ENCODE results near the gene OSBPL2.

Gene OSBPL2

DNA sequence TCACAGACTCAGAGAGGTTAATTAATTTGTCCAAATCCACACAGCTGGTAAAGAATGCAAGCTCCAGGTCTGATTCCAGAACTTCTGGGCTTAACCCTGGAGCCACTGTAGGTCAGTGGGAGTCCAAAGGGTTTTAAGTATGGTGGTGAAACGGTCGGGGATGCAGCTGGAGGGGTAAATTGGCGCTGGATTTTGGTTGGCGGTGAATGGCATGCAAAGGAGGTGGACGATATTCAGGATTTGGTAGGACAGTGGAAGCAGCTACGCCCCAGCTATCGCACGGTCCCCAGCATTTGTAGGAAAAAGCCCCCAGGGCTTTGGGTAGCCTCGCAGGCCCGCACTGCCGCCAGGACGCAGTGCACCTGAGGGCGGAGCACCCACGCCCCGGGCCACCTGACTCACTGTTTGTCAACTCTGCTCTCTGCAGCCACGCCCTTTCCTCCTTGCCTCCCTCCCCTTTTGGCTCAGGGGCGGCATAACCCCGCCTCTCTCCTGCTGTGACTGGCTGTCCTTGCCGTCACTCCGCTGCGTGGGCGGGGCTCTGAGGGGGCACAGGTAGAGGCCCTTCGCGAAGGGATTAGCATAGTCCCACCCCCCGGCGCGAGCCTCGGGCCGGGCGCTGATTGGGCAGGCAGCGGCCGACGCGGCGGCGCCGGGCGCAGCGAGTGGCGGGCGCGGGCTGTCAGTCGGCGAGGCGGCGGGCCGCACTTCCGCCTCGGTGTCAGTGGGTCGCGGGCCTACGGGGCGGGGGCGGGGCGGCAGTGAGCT, at the start of gene OSBPL2:
Gene OSBPL2 (plus strand): TSS at position 721 of the 768 bp plus-strand sequence. CDS start 17,664 bp downstream, outside the sequence.
- DNase-seq (ENCODE audit: low spot score) = peak; percentile 100

DNA sequence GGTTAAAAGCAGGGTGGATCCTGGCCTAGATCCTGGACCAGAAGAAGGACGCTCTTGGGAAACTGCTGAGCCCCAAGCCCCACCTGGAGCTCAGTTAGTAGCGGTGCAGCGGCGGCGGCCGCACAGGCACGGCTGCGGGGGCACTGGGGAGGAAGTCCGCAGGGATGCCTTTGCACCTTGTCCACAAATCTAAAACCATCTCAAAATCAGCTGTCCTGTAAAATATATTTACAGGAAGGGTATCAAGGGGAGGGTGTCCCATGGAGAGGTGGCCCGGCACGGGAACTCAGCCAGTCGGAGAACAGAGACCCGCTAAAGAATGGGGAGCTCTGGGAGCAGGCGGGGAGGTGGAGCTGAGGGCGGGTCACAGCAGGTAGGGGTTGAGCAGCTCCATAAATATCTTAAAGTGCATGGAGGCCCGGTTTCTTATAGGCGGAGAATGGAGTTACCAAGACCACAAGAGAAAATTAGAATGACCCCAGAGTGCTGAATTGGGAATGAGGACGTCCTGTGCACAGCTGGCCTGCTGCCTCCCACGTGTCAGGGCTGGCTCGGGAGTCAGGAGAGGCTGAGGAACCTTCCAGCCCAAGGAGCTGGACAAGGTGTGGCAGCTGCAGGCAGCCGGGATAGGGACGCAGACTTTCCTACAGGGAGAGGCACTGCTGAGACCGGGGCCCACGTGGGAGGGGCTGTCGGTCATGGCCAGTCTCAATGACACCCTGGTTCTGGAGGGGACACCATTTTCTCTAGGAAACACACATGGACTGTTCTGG, 47.5 kb upstream of the OSBPL2 start:
- DNase-seq (ENCODE audit: low spot score) = no peak

DNA sequence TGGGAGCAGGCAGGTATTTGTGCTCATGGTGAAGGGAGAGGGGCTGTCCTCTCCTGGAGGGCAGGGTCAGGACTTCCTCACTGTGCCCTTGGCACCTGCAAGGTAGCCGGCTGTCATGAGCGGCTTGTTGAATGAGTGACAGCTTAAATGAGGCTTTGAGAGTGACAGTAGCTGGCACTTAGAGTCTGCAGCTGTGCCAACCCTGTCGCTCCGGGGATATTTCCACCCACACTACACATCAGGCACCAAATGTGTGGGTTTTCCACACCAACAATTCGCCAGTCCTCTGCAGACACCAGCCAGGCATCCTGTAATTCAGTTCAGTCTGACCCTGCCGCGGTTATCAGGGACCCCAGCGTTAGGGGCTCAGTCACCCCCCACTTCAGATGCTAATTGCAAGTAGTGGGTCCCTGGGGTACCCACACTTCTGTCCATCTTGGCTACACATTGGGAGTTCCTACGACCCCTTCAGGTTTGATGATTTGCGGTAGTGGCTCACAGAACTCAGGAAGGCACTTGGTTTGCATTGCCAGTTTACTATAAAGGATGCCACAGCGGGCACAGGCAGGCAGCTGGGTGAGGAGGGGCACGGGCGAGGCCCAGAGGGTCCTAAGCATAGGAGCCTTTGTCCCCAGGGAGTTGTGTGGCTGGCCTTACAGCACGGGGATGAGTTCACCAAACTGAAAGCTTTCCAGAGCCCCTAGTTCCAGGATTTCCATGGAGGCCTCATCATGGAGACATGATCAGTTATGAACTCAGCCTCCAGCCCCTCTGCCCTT, 46.4 kb upstream of the OSBPL2 start:
- DNase-seq (ENCODE audit: low spot score) = peak; percentile 25

DNA sequence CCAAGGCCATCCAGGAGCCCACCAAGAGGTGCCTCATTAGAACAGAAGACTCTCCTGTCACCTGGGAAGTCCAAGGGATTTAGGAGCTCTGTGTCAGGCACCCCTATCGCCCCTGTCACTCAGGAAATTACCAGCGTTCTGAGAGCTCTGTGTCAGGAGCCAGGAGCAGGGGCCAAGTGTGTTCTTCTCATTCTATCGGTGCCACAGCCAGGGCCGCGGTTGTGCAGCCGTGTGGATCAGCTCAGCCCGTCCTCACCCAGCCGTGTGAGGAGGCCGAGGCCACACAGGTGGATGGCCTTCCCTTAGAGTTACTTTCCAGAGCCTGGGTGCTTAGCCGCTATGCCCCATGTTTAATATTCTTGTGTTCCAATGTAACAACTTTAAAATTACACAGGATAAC, 45.7 kb upstream of the OSBPL2 start:
- DNase-seq (ENCODE audit: low spot score) = no peak

DNA sequence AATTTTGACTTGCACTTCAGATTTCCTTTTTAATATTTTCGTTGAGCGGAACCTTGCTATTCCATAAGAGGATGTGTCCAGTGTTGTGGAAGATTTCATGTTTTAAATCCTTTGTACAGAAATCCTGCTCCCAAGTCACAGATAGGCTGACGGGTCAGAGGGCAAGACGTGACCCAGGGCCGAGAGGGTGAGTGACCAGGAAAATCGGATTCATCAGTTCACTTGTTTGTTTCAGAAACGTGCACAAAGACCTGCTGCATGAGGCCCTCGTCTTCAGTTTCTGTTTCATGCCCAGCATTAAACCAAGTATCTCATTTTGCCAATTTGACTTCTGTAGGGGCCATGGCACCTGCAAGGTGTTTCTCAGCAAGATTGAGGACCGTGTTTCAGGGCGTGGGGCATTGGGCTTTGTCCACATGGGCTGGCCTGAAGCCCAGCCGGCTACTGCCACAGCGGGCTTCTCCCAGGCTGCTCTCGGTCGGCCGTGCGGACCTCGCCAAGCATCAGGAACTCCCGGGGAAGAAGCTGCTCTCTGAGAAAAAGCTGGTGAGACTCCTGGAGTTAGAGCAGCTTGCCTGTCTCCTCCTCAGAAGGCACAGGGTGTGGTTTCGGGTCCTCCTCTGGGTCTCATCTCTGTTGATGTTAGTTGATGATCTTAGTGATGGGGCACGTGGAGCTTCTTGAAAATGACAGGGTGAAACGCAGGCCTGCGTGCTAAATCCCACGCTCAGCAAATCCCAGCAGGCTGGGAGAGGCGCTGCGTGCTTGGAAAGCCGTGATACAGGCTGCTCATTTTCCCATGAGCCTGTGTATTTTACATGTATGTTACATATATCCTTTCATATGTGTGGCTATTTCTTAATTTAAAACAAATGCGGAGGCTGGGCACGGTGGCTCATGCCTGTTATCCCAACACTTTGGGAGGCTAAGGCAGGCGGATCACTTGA, 45.0 kb upstream of the OSBPL2 start:
- DNase-seq (ENCODE audit: low spot score) = no peak

DNA sequence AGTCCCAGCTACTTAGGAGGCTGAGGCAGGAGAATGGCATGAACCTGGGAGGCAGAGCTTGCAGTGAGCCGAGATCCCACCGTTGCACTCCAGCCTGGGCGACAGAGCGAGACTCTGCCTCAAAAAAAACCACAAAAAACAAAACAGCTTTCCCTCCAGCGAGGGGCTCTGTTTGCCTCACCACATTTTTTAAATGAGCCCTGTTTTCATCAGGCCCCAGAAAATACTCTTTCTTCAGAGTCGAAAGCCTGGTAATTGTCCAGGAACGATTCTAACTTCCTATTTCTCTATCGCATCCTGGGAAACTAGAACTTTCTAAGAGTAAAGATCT, 43.3 kb upstream of the OSBPL2 start:
- DNase-seq (ENCODE audit: low spot score) = no peak

DNA sequence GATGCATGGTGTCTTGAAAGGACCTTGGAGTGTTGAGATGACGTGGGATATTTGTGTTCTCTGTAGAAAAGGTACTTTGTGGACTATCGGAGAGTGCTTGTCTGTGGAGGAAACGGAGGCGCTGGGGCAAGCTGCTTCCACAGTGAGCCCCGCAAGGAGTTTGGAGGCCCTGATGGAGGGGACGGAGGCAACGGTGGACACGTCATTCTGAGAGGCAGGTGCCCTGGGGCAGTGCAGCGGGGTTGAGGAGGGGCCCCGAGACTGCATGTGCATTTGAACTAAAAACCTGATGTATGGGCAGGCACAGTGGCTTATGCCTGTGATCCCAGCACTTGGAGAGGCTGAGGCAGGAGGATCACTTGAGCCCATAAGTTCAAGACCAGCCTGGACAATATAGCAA, 42.6 kb upstream of the OSBPL2 start:
- DNase-seq (ENCODE audit: low spot score) = no peak

DNA sequence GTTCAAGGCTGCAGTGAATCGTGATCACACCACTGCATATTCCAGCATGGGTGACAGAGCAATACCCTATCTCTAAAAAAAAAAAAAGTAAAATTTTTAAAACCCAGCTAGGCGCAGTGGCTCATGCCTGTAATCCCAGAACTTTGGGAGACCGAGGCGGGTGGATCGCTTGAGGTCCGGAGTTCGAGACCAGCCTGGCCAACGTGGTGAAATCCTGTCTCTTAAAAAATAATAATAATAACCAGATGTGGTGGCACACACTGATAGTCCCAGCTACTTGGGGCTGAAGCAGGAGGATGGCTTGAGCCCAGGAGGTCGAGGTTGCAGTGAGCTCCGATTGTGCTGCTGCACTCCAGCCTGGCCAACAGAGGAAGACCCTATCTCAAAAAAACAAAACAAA, 42.0 kb upstream of the OSBPL2 start:
- no peak for DNase-seq (ENCODE audit: low spot score)

DNA sequence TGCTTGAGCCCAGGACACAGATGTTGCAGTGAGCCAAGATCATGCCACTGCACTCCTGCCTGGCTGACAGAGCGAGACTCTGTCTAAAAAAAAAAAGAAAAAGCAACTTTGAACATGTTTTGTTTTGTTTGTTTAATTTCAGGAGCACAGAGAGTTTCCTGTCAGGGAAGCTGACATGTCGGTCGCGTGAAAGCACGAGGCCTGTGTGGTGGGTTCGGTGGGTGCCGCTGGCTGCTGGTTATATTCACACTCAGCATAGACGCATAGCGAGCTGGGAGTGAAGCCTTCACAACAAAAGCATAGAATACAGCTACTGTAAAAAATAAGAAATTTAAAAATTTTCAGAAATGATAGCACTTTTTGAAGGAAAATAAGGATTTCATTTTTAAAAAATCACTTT, 41.0 kb upstream of the OSBPL2 start:
- DNase-seq (ENCODE audit: low spot score) = no peak

DNA sequence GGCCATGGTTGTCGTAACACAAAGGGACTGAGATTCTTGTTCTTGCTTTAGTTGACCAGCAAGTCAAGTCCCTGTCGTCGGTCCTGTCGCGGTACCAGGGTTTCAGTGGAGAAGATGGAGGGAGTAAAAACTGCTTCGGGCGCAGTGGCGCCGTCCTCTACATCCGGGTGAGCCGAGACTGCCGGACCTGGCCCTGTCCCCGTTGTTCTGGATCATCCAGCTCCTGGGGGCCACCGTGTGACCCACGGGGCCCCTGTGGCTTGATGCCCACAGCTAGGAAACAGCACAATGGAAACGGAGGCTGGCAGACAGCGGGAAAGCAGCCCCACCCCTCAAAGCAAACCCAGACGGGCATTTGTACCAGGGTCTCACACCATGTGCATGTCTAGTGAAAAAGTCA, 40.5 kb upstream of the OSBPL2 start:
- DNase-seq (ENCODE audit: low spot score) = no peak

DNA sequence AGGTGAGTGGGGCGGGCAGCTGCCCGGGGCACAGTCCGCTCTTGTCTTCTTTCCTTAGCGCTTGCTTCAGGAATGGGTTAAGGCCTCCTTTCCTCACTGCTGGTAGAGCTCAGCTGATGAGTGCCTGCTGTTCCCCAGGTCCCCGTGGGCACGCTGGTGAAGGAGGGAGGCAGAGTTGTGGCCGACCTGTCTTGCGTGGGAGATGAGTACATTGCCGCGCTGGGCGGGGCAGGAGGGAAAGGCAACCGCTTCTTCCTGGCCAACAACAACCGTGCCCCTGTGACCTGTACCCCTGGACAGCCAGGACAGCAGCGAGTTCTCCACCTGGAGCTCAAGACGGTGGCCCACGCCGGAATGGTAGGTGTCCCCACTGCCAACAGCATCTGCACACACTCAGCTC, 39.8 kb upstream of the OSBPL2 start:
- DNase-seq (ENCODE audit: low spot score) = no peak

DNA sequence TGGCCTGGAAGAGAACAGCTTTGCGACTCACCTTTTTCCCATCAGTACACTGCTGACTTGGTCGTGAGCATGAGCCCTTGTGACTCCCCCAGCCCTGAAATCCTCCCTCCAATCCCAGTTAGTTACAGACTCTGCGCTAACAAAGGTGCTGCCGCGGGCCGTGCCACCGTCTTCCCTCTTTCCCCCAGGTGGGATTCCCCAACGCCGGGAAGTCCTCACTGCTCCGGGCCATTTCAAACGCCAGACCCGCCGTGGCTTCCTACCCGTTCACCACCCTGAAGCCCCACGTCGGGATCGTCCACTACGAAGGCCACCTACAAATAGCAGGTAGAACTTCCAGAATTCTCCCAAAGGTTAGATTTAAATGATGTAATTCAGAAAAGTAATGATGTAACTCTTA, 39.4 kb upstream of the OSBPL2 start:
- DNase-seq (ENCODE audit: low spot score) = no peak

DNA sequence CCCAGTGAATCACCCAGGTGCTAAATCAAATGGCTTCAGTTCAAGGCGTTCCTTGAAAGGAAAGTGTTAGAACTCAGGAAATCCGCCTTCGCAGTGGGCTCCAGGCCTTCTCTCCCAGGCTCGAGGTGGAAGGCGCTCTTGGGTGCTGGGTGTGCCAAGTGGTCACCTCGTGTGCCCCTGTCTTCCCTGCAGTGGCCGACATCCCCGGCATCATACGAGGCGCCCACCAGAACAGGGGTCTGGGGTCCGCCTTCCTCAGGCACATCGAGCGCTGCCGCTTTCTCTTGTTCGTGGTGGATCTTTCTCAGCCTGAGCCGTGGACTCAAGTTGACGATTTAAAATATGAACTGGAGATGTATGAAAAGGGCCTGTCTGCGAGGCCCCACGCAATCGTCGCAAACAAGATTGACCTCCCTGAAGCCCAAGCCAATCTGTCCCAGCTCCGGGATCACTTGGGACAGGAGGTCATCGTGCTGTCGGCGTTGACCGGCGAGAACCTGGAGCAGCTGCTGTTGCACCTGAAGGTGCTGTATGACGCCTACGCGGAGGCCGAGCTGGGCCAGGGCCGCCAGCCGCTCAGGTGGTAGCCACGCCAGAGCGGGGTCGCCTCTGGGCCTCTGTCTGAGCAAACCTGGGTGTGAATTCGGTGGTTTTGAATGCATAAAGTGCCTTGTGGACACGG, 37.7 kb upstream of the OSBPL2 start:
- no peak for DNase-seq (ENCODE audit: low spot score)

DNA sequence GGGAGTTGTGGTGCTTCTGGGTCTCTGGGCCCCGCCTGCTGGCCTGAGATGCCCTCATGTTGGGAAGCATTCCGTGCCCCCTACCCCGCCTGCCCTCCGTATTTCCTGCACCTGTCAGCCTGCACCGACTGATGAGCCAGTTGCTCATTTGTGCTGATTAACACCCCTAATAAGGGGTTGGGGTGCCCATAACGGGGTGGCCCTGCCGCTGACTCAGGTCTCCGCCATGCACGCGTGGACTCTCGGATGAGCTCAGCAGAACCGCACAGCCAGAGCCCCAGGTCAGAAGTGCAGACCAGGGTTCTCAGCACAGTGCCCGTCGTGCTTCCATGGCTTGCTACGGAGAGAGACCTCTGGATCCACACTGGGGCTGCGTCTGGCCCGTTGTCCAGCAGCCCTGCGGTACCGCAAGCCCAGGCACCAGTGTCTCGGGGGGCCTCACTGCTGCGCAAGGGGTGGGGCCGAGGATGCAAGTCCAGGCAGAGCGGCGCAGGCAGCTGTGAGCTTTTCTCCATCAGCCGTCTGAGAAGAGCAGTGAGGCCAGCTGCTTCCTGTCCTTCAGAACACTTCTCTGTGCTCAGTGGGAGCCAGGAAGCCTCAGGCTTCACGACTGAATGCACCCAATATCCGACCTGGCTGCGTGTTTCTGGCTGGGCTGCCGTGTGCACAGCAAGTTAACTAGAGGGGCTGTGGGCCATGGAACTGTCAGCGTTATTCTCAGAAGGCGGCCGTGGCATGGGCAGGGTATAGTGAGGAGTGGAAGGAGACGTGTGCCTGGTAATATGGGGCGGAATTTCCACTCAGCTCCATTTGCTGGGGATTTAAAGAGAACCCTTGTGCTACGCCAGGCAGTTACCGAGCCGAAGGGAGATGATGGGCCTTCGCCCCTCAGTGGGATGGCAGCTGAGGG, 36.9 kb upstream of the OSBPL2 start:
- no peak for DNase-seq (ENCODE audit: low spot score)

DNA sequence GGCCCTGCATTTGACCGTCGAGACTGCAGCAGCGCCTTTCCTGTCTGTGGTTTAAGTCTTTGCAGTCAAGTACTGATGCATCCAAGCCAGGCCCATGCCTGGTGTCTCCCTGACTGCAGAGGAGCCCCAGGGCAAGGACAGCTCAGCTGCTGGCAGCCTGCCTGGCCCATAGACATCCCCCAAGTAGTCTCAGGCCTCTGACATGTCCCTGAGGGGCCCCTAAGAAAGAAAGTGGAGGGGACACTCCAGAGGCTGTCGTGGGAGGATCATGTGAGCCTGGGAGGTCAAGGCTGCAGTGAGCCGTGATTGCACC, 36.3 kb upstream of the OSBPL2 start:
- no peak for DNase-seq (ENCODE audit: low spot score)

DNA sequence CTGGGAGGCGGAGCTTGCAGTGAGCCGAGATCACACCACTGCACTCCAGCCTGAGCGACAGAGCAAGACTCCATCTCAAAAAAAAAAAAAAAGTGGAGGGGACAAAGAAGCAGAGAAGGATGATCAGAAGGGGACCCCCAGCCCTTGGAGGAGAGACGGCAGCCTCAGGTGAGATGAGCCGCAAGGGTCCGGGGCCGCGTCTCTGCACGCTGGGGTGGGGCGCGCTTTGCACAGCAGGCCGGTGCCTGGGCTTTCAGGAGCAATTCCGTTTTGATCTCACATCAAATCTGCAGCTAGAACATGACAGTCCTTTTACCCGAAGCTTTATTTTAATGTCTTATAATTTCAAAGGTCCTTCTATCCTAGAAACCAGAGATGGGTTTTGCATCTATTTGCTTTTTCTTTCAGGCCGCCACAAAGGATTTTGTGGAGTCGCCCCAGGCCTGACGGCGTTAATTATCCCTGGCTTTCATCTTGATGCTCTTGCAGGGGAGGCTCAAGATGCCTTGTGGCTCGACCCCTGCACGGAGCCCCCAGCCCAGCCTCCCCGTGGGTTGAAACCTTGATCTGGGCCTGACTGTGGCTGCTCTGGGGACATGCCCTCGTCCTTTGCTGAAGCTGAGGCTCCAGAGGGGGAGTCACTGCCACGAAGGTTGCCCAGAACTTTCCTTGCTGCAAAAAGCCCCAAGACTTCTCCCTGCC, 35.5 kb upstream of the OSBPL2 start:
- no peak for DNase-seq (ENCODE audit: low spot score)

DNA sequence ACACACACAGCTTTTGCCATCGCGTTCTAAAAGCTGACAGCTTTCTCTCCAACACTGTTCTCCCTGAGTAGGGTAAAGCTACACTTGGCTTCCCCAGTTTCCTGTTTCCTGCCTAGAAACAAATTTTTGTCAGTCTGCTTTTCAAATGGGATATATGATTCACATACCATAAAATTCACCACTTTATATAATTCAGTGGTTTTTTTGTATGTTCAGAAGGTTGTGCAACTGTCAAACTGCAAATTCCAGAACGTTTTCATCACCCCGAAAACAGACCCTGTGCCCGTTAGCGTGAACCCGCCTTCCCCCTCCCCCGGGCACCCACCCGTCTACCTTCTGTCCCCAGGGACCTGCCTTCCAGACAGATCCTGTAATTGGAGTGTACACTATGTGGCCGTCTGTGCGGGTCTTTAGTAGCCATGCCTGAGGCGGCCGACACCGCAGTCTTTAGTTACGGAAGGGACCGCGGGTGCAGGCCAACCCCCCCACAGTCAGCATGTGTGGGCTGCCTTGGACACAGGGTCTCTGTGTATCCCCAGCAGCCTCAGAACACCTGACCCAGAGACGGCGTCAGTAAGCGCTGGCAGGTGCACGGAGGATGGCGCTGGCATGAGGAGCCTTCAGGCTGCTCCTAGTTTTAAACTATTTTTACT, 34.8 kb upstream of the OSBPL2 start:
- DNase-seq (ENCODE audit: low spot score) = no peak

DNA sequence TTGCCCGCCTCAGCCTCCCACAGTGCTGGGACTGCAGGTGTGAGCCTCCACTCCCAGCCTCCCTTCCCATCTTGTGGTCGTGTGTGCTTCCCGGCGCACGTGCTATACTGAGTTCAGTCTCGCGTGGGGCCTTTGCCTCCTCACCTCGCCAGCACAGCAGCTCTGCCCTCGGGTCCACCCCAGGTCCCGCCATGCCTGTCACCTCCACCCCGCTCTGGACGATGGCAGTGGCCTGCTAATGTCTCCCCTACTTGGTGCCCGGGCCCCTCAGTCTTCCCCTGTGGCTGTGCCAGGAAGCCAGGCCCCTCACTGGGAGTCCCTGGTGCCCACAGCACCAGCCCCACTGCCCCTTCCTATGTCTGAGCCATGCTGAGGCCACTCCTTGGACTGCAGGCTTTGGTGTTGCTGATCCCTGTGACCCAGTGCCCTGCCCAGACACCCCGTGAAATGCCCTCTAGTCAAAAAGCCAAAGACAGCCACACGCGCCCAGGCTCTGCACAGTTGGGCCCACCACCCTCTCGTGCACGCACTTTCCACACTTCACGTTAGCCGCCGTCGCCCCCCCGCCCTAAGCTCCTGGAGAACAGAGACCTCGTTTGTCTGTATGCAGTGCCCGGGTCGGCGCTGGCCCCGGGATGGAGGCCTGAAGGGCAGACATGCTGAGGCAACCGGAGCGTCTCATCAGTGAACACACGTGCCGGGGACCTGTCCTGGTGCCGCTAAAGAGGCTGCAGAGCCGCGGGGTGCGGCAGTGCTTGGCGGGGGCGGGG, 32.5 kb upstream of the OSBPL2 start:
- no peak for DNase-seq (ENCODE audit: low spot score)

Measured in Ammon's horn (tissue), 1 donor.